Transverse colon (tissue), 4 donors: ENCODE measurements around the gene ZBTB39. TPM values are rescaled to one million over a fixed set of nuclear protein-coding genes. Genes with fewer than 3 reads are reported as not detected.
A peak's percentile ranks its signal among the peaks of the same experiment; 100 is the strongest.

Source experiments
- DNase-seq: peaks from one replicate; pipeline ENCODE4 v3.0.0-alpha.2; 2019
- H3K27ac ChIP-seq, 4 donors: fragments of 200-600 bp; sonication (generic); 2 replicates each; pipeline ENCODE4 v1.5.1; 2016 to 2018; ENCODE audit warnings: inconsistent platforms in 4 of 4
- H3K27me3 ChIP-seq: fragments of 200-600 bp; sonication (generic); 2 replicates; pipeline ENCODE4 v1.5.1; 2017; ENCODE audit warnings: inconsistent platforms
- H3K36me3 ChIP-seq, 4 donors: fragments of 200-600 bp; sonication (generic); 2 replicates each; pipeline ENCODE4 v1.5.1; 2017 to 2019; ENCODE audit warnings: inconsistent platforms in 4 of 4
- H3K4me1 ChIP-seq, 4 donors: fragments of 200-600 bp; sonication (generic); 2 replicates each; pipeline ENCODE4 v1.5.1; 2017 to 2020; ENCODE audit warnings: inconsistent platforms in 4 of 4
- H3K4me3 ChIP-seq, 4 donors: fragments of 200-600 bp; sonication (generic); 1 replicate in 1 of 4; 2 replicates in 3 of 4; pipeline versions ENCODE4 v1.5.1 to v1.6.1; 2017 to 2019; ENCODE audit warnings: inconsistent platforms in 4 of 4
- H3K9me3 ChIP-seq, 2 donors: fragments of 200-600 bp; sonication (generic); 2 replicates each; pipeline ENCODE4 v1.5.1; 2017 to 2019; ENCODE audit warnings: inconsistent platforms in 2 of 2
- EP300 ChIP-seq: sonication (generic); formaldehyde crosslinking; IDR thresholded peaks from one replicate; pipeline ENCODE4 v1.6.1; 2017; ENCODE audit warnings: antibody characterized with exemption, low read depth
- POLR2A ChIP-seq: fragments of 450-650 bp; IDR thresholded peaks from one replicate; pipeline ENCODE4 v1.6.1; 2016; ENCODE audit warnings: antibody characterized with exemption, mild to moderate bottlenecking, moderate library complexity
- POLR2AphosphoS5 ChIP-seq, 3 donors: sonication (generic); formaldehyde crosslinking; IDR thresholded peaks; one replicate each; pipeline ENCODE4 v1.6.1; 2016; ENCODE audit warnings: antibody characterized with exemption in 3 of 3
- WGBS, 2 donors: methylation state at CpG; one replicate each; pipeline ENCODE4 v1.1.5; 2018; ENCODE audit warnings: low coverage in 1 of 2; 5-methylcytosine and 5-hydroxymethylcytosine counted together
- in situ Hi-C, 4 donors: fragments of 200-750 bp; cut with MboI; loops; one replicate each; pipeline versions ENCODE4 v1.15.0 to v1.15.1; 2017; ENCODE audit warnings: low sequenced_read_pairs in 3 of 4, low pct_ligation_motif_present in 1 of 4, low pct_unique_long_range_greater_than_20kb in 1 of 4
- intact Hi-C: fragments of 100-400 bp; cut with DNase I; formaldehyde crosslinking; loops from one replicate; pipeline ENCODE4 v1.15.1; 2023; ENCODE audit warnings: low total_unique reads
- total RNA-seq, 4 donors: library from RNA; depleted of rRNA; stranded (reverse); fragments of >200 nt; gene quantifications; one replicate each; pipeline ENCODE4 v1.1.0, GENCODE V29; 2016
- TF ChIP-seq, protein P1 (sequence below), 5 experiments: fragments of 200-600 bp in 3 of 5; fragments of 450-650 bp in 2 of 5; sonication (generic) in 3 of 5; IDR thresholded peaks; 1 replicate in 2 of 5; 2 replicates in 3 of 5; pipeline ENCODE4 v1.5.1; 2016 to 2017; ENCODE audit warnings: antibody characterized with exemption in 5 of 5, inconsistent platforms in 3 of 5, mild to moderate bottlenecking in 2 of 5, moderate library complexity in 1 of 5

Gene ZBTB39
- total RNA-seq, 4 donors from 2014 or later = 3.4 to 8.0 (median 4.8) TPM

DNA sequence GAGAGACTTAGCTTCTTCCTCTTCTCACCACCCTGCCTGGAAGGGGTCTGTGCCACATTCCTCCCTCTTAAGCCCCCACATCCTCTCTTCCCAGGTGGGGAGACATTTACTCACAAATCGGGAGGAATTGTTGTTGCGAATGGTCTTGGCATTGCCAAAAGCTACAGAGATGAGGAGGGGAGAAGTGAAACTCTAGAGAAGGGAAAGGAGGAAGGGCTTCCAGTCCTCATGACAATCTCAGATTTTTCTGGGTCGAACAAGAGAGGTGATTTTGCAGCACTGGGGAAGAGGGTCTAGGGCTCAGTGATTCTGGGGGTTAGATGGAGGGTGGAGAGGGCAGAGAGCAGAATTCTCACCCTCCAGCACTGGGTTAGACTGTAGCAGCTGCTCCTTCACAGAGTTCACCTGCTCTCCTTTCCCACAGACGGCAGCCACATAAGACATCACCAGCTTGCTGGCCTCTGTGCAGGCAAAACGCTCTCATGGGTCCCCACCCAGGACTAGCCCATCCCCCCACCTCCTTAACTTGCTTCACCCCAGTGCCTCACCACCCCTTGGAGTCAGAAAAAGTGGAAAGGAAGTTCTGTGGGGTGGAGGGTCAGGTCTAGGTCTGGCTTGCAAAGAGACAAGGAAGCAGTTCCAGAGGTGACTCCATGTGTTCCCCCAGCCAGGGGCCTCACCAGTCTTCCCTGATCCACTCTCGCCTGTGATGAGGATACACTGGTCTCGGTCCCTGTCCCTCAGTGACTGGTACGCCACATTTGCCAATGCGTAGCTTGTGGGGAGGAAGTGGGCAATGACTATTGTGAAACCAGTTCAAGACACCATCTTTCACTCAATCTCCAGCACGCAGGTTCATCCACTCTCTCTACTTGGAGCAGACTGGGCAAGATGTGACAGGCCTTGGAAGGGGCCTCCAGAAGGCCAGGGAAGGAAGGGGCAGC lies 40.9 kb upstream of the ZBTB39 start:
- Histone ChIP-seq H3K4me3 (no peak overlapping the region), H3K27me3 (no peaks in the 10 kb centered on the region), H3K27ac (peak overlapping the region in 1 of 4 donors; percentile 80), H3K9me3 (no peaks in the 10 kb centered on the region), H3K36me3 (peaks cover 0 to 8% (median 0%) of the 10 kb centered on the region in 4 donors), H3K4me1 (peaks cover 7 to 30% (median 26%) of the 10 kb centered on the region in 4 donors)
- in situ Hi-C loops (no loop called here), intact Hi-C loops (no loop called here)
- 61 to 64% methylated on average over 3 to 10 of the region's 10 CpGs for WGBS, 2 donors
- TF ChIP-seq POLR2A (no peak), EP300 (no peak), POLR2AphosphoS5 (IDR thresholded peaks at IDR 0.05) (no peak)
- TF ChIP-seq, protein P1, sequence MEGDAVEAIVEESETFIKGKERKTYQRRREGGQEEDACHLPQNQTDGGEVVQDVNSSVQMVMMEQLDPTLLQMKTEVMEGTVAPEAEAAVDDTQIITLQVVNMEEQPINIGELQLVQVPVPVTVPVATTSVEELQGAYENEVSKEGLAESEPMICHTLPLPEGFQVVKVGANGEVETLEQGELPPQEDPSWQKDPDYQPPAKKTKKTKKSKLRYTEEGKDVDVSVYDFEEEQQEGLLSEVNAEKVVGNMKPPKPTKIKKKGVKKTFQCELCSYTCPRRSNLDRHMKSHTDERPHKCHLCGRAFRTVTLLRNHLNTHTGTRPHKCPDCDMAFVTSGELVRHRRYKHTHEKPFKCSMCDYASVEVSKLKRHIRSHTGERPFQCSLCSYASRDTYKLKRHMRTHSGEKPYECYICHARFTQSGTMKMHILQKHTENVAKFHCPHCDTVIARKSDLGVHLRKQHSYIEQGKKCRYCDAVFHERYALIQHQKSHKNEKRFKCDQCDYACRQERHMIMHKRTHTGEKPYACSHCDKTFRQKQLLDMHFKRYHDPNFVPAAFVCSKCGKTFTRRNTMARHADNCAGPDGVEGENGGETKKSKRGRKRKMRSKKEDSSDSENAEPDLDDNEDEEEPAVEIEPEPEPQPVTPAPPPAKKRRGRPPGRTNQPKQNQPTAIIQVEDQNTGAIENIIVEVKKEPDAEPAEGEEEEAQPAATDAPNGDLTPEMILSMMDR (IDR thresholded peaks at IDR 0.05) = no peak
- DNase-seq = no peak

DNA sequence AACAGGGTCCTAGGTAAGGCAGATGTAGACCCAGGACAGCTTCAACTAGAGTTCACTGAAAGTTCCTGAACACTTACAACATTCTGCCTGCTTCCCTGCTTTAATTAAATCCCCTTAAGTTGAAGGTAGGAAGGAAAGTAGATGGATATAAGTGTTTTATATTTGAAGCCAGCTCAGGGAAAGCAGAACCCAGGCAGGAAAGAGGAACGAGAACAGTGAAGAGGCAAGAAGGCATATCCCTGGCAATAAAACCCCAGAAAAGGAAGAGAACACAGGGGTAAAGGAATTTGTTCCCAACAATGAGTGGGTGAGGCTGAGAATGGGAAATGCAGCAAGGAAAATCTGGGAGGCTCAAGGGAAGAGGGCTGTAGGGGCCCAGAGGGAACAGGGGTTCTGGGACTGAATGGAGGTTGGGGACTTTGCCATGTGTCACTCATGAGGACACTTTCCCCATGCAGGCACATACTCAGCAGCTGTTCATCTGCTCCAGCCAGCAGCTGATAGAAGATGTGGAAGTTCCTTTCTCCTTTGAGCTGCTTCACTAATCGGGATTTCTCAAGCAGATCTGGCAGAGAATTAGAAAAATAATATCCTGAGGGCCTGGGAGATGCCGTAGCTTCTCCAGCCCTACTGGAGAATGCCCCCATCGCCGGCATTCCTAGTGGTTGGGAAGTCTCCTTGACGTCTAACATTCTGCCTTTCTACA lies 39.9 kb upstream of the ZBTB39 start:
- intact Hi-C loops = no loop called here
- DNase-seq = no peak
- H3K27ac ChIP-seq = no peak overlapping the region
- no peaks in the 10 kb centered on the region for H3K9me3 ChIP-seq
- peaks cover 0 to 8% (median 0%) of the 10 kb centered on the region in 4 donors for H3K36me3 ChIP-seq
- peaks cover 7 to 30% (median 26%) of the 10 kb centered on the region in 4 donors for H3K4me1 ChIP-seq
- TF ChIP-seq POLR2AphosphoS5 (IDR thresholded peaks at IDR 0.05) = no peak
- TF ChIP-seq, protein P1 (IDR thresholded peaks at IDR 0.05) = no peak
- no peak for TF ChIP-seq POLR2A
- TF ChIP-seq EP300 = no peak
- in situ Hi-C loops = no loop called here
- no peaks in the 10 kb centered on the region for H3K27me3 ChIP-seq
- 60 to 74% methylated on average over 2 to 6 of the region's 6 CpGs for WGBS, 2 donors
- H3K4me3 ChIP-seq = no peak overlapping the region

- no peak for TF ChIP-seq EP300
- TF ChIP-seq POLR2AphosphoS5 (IDR thresholded peaks at IDR 0.05) = no peak
- no peak for TF ChIP-seq POLR2A
- TF ChIP-seq, protein P1 (IDR thresholded peaks at IDR 0.05) = no peak
- no peak overlapping the region for H3K4me3 ChIP-seq
- H3K36me3 ChIP-seq = peaks cover 0 to 8% (median 0%) of the 10 kb centered on the region in 4 donors
- 94 to 100% methylated on average over 2 to 3 of the region's 3 CpGs for WGBS, 2 donors
- peaks cover 7 to 18% (median 18%) of the 10 kb centered on the region in 4 donors for H3K4me1 ChIP-seq
- H3K27me3 ChIP-seq = no peaks in the 10 kb centered on the region
- no peak overlapping the region for H3K27ac ChIP-seq
- no peaks in the 10 kb centered on the region for H3K9me3 ChIP-seq
- no peak for DNase-seq
- in situ Hi-C loops = no loop called here
- intact Hi-C loops = no loop called here
Observed at GRCh38 chr12:57044889-57045288, 38.5 kb upstream of the ZBTB39 start.

GRCh38 chr12:57044468-57044867 lies 38.1 kb upstream of the ZBTB39 start:
- WGBS, 2 donors = 80 to 100% methylated on average over 2 to 6 of the region's 6 CpGs
- TF ChIP-seq POLR2AphosphoS5 (IDR thresholded peaks at IDR 0.05) (no peak), POLR2A (no peak), EP300 (no peak)
- TF ChIP-seq, protein P1 (IDR thresholded peaks at IDR 0.05) = no peak
- H3K4me3 ChIP-seq = no peak overlapping the region
- H3K27ac ChIP-seq = no peak overlapping the region
- intact Hi-C loops = no loop called here
- H3K4me1 ChIP-seq = peaks cover 7 to 18% (median 18%) of the 10 kb centered on the region in 4 donors
- in situ Hi-C loops = no loop called here
- no peaks in the 10 kb centered on the region for H3K9me3 ChIP-seq
- no peak for DNase-seq
- H3K27me3 ChIP-seq = no peaks in the 10 kb centered on the region
- peaks cover 0 to 8% (median 0%) of the 10 kb centered on the region in 4 donors for H3K36me3 ChIP-seq
